Measurements from ENCODE around the gene ZC2HC1C. TPM values are rescaled to one million over a fixed set of nuclear protein-coding genes. Genes with fewer than 3 reads are reported as not detected.
A peak's percentile ranks its signal among the peaks of the same experiment; 100 is the strongest.

Gene ZC2HC1C, protein sequence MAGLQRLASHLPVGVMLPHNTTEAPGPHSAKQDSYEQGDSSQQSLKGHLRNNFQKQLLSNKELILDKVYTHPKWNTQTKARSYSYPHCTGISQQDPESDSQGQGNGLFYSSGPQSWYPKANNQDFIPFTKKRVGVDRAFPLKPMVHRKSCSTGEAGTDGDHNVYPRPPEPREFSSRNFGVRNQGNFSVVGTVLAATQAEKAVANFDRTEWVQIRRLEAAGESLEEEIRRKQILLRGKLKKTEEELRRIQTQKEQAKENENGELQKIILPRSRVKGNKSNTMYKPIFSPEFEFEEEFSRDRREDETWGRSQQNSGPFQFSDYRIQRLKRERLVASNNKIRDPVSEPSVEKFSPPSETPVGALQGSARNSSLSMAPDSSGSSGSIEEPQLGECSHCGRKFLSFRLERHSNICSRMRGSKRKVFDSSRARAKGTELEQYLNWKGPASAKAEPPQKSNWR
- polyA plus RNA-seq (ENCODE audit: insufficient read length): 7.8 TPM
- long read RNA-seq, donor 1, full-length matches to known transcripts: 2 of 7 reads
- long read RNA-seq, donor 1, partial matches to known transcripts: 5 of 7 reads
- long read RNA-seq, donor 1, other reads (novel, unspliced or antisense): 0 of 7 reads
- long read RNA-seq, donor 2, partial matches to known transcripts: 148 of 148 reads
- long read RNA-seq, donor 2, other reads (novel, unspliced or antisense): 0 of 148 reads
- long read RNA-seq, donor 3, full-length matches to known transcripts: 2 of 2 reads
- long read RNA-seq, donor 3, partial matches to known transcripts: 0 of 2 reads
- long read RNA-seq, donor 3, other reads (novel, unspliced or antisense): 0 of 2 reads
- long read RNA-seq, donor 4: 0 reads
- long read RNA-seq, donor 5, full-length matches to known transcripts: 3 of 24 reads
- long read RNA-seq, donor 5, partial matches to known transcripts: 14 of 24 reads
- long read RNA-seq, donor 5, other reads (novel, unspliced or antisense): 7 of 24 reads
- long read RNA-seq, donor 6: 0 reads
- long read RNA-seq, donor 7, full-length matches to known transcripts: 4 of 4 reads
- long read RNA-seq, donor 7, partial matches to known transcripts: 0 of 4 reads
- long read RNA-seq, donor 7, other reads (novel, unspliced or antisense): 0 of 4 reads
- long read RNA-seq, donor 8, partial matches to known transcripts: 6 of 8 reads
- long read RNA-seq, donor 8, other reads (novel, unspliced or antisense): 0 of 8 reads

DNA sequence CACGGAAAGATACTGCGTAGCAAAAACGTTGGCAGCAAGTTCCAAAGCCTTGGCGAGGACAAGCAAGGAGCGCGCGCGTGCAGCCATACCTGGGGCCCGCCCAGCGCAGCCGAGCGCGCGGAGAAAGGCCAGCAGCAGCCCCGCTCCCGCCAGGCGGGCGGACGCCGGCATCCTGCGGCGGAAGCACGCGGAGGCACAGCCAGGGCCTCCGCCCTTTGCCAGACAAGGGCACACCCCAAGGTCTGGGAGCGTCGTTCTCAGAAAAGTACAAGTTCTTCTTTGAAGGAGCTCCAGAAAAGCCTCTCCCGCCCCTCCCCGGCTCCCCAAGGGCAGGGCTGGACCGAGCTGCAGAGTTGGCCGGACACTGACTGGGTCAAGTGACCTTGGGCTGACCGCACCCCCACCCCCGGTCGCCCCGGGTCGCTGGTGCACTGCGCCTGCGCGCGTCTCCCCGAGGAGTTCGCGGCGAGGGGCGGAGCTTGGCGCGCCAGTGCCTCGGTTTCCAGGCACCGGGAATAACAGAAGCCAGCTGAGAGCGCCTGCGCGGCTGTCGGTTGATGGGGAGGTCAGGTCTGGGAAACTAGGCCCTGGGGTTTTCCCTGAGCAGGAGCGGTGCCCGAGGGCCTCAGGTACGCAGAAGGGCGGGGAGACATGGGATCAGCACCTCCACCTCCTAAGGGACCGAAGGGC, at the start of gene ZC2HC1C:
Gene ZC2HC1C (plus strand): TSS at position 521 of the 690 bp plus-strand sequence. CDS start 933 bp downstream, outside the sequence.
- DNase-seq: peak; percentile 91

DNA sequence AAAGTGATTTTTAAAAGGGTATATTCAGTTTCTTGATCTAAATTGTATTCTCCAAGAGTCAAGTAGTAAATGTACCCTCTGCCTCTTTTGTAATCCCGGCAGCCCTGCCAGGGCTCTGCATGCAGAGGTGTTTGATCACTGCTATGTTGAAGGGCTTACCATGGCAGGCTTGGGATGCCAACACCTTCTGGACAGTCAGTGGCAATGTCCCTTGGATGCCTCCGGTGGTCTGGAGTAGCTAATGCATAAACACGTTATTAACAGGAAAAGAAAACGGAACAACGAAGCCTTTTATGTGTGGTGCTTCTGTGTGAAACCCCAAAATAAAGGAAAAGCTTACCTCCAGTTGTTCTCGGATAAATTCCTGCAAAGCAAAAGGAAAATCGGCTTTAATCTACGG, 46.8 kb upstream of the ZC2HC1C start:
- no peak for DNase-seq

DNA sequence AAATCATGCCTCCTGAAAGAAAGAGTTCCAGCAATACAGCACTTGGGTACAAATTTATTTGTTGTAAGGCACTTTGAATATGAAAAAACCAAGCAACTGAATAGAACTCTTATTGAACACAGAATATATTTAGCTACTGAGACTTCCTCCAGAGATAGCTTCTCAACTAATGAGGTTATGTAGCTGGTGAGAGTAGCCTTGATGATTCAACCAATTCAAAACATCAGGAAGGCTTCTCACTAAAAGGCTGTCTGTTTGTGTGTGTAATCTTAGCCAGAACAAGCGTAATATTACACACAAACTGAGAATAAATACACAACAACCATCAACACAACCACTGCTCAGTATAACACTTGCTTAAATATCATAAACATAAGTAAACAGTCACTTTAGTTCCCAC, 46.3 kb upstream of the ZC2HC1C start:
- no peak for DNase-seq

DNA sequence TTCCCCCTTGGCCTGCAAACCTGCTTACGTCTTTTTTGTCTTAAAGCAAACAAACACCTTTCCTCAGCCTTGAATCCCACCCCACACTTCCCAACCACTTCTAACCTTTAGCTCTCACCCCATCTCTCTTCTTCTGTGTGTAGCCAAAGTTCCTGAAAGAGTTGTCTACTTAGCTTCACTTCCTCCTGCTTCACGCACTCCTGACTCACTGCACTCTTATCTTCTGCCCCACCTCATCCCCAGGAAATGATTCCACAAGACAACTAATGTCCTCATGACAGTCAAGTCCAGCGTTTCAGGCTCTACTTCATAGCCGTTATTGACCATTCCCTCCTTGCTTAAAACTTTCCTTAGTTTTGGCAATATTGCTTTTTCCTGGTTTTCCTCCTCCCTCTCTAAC, 44.4 kb upstream of the ZC2HC1C start:
- no peak for DNase-seq

DNA sequence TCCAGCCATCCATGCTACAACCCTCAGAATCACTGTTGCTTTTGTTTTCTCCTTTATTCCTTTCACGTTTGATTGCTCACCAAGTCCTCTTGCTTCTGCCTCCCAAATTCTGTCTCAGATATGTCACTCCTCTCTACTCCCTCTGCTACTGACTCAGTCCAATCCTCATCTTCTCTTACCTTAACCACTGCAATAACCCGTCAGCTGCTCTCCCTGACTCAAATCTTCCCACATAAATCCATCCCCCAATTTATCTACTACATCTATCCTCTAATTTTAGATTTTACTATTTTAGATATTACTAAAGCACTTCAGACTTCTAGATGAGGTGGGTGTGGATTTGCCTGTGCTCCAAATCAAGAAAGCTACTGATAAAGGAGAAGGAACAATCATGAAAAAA, 43.6 kb upstream of the ZC2HC1C start:
- no peak for DNase-seq

DNA sequence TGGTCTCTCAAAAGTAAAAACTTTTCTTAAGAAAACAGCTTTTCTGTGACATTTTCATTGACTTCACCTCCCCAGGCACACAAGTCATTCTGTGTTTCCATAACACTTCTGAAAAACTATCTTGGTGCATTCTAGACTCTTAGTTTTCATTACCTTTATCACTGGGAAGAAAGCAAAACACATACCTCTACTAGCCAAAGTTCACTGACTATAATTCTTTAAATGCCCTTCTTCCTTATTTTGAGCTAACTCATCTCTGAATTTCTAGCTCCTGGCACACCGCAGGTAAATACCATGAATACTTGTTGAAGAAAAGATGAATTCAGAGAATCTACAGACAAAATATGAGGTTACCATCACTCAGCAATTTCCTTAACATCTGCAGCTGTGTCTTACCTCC, 39.3 kb upstream of the ZC2HC1C start:
- no peak for DNase-seq

DNA sequence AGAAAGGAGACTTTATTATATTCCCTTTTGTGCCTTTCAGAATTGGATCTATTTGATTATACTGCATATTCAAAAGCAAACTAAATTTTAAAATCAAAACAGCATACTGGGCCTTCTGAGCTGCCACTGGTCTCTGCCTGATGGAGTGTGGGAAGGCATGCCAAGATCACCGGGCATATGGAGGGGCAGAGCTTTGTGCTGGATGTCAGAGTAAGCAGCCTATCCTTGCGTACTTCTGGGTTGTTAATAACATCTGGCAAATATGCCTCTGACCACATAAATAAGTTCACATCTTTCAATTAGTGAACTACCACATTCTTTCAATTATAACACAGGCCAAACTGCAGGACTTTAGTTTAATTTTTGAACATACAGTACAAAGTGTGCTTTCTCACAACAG, 36.5 kb upstream of the ZC2HC1C start:
- DNase-seq: no peak

DNA sequence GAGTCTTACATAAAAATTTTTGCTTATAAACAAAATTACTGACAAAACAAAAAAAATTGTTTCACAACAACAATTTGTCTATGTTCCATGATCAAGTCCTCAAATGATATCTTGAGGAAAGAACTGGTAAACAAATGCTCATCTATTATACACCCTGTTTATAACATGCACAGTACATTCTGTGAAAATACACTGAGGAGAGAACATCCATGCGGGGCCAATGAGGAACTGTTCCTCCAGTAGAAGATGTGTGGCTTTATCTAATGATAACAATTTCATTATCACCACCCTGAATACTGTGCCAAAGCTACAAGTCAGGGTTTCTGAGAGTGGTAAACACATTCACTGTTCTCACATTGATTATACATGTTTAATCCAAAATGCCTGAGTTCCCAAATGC, 28.9 kb upstream of the ZC2HC1C start:
- no peak for DNase-seq

DNA sequence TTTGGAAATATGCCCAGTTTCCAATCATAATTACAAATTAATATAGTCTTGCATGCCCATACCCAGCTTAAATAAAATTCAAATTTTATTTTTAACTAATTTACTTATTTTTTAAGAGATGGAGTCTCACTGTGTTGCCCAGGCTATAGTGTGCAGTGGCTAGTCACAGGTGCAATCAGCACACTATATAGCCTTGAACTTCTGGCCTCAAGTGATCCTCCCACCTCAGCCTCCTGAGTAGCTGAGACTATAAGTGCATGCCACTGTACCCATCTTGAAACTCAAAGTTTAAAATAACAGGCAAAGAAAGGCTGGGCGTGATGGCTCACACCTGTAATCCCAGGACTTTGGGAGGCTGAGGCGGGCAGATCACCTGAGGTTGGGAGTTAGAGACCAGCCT, 28.5 kb upstream of the ZC2HC1C start:
- no peak for DNase-seq

DNA sequence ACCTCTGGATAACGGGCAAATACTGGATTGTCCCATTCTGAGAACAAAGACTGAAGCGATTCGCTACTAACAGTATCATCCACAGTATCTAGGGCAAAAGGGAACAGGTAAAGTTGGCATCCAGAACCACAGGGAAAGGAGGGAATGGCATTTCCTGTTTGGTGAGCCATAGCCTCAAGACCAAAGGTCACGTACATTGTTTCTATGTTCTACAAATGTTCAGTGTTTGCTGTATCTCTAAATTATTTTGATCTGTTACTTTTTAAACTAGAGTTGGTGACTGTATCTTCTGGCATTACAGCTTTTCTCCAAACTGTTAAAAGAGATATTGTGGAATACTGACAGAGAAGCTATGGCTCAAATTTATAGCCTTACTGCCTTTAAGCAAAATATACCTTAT, 27.8 kb upstream of the ZC2HC1C start:
- DNase-seq: no peak

DNA sequence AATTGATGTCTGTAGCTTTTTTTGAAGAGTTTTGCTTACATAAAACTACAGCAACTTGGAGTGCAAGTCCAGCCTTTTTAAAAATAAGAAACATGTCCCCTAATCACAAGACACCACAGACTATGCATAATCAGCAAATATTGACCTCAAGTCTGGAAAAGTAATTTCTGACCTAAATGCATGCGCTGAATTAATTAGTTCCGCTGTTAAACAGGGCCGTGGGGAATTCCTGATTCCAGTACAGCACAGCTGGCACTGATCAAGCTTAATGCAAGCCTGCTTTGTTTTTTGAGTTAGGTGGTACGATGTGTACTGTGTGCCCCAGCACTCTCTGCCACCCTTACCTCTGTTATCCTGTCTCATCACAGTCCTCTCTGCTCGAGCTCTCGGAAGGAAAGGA, 27.4 kb upstream of the ZC2HC1C start:
- DNase-seq: no peak

DNA sequence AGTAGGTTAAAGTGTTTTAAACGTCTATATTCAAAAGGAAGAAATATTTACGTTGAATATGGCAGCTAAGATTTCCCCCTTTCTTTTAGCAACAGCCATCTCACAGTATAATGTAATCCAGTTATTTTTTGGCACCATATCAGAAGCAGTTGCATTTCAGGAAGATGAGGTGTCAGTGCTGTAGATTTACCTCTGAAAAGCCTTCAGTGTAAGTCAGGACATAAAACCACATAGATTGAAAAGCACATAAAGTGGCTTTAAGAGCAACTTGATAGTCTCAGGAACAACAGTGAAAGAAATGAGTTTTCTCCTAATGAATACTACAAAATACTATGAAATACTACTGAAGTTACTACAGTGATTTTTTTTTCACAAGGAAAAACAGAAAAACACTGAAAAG, 25.1 kb upstream of the ZC2HC1C start:
- DNase-seq: no peak

DNA sequence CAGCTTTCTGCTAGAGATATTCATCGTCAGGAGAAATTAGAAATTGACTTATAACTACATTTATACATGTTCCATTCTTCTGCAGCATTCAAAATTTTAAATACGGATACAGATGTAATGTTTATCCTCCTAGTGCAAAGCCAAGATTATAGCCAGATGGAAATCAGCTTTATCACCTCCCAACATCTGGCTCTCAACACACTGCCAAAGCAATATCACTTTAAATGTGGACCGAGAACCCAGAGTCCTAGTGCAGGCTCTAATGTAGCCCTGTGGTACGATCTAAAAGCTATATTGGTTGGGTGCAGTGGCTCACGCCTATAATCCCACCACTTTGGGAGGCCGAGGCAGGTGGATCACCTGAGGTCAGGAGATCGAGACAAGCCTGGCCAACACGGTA, 24.7 kb upstream of the ZC2HC1C start:
- DNase-seq: no peak

DNA sequence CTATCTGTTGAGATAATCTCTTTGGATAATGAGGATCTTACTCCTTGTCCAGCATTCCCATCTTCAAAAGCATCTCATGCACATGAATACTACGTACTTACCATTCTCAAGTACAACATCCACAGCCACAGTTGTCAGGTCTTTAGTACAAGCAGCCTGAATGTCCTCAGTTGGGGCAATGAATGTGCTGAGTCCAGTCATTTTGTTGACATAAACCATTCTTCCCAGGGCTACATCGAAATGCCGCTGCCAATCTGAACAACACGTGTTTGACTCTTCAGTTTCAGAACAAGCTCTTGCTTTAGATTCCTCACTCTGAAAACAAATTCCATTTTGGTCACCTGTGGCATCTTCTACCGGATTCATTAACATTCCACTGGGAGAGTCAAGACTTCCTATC, 23.2 kb upstream of the ZC2HC1C start:
- DNase-seq: no peak

DNA sequence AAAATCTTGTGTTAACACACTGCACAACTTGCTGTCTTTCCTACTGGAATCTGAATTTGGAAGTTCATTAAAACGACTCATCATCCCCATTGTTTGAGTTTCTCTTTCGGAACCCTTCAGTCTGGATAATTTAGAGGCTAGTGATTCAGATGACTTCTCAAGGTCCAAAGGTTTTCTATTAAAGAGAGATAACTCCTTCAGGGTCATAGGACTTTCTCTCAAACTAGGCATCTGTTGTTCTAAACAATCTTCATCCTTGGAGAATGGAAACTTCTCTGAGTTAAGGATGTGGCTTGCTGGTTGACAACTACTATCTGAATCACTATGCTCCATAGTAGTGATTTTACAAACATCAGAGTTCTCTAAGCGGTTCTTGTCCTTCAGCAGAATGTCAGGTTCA, 22.5 kb upstream of the ZC2HC1C start:
- DNase-seq: no peak

DNA sequence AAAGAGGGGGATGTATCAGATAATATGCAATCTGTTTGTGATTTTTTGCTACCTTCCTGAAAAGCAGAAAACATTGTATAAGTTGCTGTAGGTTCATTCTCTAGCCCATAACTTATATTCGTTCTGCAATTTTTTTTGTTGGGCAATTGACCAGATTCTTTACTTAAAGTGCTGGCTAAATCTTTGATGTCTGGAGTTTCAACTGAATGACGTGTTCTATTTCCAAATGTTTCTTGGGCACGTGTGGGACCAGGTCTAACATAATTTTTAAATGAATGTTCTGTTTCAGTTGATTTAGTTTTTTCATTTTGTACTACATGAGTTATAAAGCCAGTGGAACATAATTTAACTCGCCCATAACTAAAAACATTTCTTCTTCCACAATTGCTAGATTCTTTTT, 21.9 kb upstream of the ZC2HC1C start:
- no peak for DNase-seq

DNA sequence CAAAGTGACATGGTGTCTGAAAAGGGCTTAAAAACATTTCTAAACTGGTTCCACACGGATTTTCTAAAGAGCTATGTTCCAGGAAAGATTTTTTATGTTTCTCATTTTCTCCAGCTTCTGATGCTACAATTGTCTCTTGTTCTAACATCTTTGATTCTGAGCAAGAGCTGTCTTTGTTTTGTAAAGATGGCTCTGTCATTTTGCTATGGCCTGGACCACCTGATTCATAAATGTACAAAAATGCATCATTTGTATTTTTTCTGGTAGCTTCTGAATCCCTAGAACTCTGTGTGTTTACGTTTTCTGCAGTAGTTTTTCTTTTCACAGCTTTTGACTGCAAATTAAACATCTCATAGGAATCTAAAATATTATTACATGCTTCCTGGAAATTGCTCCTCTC, 21.3 kb upstream of the ZC2HC1C start:
- no peak for DNase-seq

DNA sequence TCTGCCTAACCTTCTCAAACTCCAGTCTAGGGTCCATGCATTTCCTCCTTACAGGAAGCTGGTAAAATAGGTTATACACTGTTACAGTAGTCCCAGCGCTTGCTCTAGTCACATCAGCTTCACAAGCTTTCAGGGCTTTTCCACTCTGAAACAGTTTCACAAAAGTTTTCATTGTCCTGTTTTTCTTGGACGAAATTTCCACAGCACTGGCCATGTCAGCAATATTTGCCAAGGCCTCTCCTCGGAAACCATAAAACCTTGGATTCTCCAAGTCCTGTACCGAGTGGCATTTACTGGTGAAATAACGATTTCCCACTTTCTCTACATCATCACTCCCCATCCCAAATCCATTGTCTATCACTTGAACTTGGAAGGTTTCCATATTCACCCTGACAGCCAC, 20.3 kb upstream of the ZC2HC1C start:
- DNase-seq: no peak

DNA sequence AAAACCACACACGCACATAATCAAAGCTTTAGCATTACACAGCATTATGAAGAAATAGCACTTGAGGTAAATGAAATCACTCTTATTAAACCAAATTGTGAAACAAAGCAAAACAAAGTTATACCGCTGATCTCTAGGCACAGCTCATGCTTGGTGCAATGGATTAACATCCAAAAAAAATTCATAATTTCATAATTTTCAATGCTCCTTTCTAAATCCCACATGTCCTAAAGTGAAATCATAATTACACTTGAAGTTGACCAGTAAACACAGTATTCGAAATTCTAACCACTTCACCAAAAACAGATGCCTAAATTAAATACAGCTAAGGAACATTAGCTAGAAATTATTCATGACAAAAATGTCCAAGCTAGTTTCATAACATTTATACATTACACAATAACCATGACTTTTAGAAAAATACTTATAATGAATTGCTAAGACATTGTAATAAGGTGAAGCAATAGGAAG, 19.7 kb upstream of the ZC2HC1C start:
- no peak for DNase-seq

DNA sequence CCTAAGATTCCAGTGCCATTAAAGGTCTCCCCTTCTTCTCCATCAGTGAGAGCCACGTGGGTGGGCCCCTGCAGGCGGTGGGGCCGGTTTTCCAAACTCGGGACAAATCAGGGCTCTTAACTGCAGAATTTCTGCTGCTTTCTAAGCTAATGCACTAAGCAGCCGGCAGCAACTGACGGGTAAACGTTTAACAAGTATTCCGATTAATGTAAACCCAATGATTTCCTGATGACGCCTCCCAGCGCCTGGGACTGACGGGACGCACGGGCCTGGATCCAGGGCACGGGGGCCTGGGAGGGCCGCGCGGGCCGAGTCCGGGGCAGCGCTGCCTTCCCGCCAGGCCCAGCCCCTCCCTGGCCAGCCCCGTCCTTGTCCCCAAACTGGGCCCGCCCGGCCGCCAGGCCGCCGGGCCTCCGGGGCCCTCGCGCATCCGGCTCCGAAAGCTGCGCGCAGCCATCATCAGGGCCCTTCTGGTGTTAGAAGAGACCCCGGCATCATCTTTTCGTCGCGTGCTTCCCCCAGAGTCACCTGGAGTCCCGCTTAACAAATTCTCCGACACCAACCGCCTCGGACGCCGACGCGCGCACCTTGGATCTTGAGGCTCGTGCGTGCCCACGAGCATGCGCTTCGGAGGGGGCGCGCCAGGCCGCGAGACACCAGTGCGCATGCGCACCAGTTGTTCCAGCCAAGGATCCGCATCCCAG, 18.4 kb upstream of the ZC2HC1C start, which contains the start of gene MLH3:
Gene MLH3 (minus strand): TSS at position 616 of the 704 bp plus-strand sequence. CDS start 1,812 bp downstream, outside the sequence.
- peak; percentile 89 for DNase-seq

DNA sequence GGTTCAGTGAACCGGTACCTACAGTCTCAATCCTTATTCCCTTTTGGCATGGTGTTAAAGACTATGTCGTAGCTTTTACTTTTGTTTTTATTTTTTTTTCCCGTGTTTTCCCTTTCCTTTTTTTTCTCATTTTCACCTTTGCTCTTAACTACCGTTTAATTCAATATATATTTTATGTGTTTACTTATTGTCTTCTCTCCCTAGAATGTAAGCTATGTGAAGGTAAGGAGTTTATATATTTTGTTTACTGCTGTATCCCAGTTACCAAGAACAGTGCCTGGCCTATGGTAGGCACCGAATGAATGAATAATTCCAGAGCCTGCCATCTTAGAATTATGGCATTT, 17.9 kb upstream of the ZC2HC1C start:
- no peak for DNase-seq

Measured in left kidney (tissue), 8 donors.